ENCODE measurements around the gene C19orf12. TPM values are rescaled to one million over a fixed set of nuclear protein-coding genes. Genes with fewer than 3 reads are reported as not detected.

Gene C19orf12
- total RNA-seq, 1 donor from 2014 or later: 24.9 TPM

- no peak for DNase-seq (ENCODE audit: low read depth)
- no peak overlapping the region for H3K4me3 ChIP-seq (ENCODE audit: low read depth, low read length)
- TF ChIP-seq CTCF (conservative IDR thresholded peaks at IDR 0.05; ENCODE audit: low read depth, low read length): no peak
These were observed 15.2 kb downstream of the C19orf12 start for GRCh38 chr19:29699861-29700260.

- DNase-seq (ENCODE audit: low read depth): no peak
- no peak overlapping the region for H3K4me3 ChIP-seq (ENCODE audit: low read depth, low read length)
- no peak for TF ChIP-seq CTCF (conservative IDR thresholded peaks at IDR 0.05; ENCODE audit: low read depth, low read length)
These were observed 17.4 kb downstream of the C19orf12 start for GRCh38 chr19:29697523-29698261.

DNA sequence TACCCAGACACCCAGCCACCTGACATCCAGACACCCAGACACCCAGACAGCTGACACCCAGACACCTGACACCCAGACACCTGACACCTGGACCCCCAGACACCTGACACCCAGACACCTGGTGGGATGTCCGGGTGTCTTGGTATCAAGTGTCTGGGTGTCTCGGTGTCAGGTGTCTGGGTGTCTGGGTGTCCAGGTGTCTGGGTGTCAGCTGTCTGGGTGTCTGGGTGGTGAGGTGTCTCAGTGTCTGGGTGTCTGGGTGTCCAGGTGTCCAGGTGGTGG is 18.6 kb downstream of the C19orf12 start:
- no peak for DNase-seq (ENCODE audit: low read depth)
- TF ChIP-seq CTCF (conservative IDR thresholded peaks at IDR 0.05; ENCODE audit: low read depth, low read length): no peak
- H3K4me3 ChIP-seq (ENCODE audit: low read depth, low read length): no peak overlapping the region

GRCh38 chr19:29695765-29696564 is 19.1 kb downstream of the C19orf12 start:
- DNase-seq (ENCODE audit: low read depth): no peak
- TF ChIP-seq CTCF (conservative IDR thresholded peaks at IDR 0.05; ENCODE audit: low read depth, low read length): no peak
- H3K4me3 ChIP-seq (ENCODE audit: low read depth, low read length): no peak overlapping the region

DNA sequence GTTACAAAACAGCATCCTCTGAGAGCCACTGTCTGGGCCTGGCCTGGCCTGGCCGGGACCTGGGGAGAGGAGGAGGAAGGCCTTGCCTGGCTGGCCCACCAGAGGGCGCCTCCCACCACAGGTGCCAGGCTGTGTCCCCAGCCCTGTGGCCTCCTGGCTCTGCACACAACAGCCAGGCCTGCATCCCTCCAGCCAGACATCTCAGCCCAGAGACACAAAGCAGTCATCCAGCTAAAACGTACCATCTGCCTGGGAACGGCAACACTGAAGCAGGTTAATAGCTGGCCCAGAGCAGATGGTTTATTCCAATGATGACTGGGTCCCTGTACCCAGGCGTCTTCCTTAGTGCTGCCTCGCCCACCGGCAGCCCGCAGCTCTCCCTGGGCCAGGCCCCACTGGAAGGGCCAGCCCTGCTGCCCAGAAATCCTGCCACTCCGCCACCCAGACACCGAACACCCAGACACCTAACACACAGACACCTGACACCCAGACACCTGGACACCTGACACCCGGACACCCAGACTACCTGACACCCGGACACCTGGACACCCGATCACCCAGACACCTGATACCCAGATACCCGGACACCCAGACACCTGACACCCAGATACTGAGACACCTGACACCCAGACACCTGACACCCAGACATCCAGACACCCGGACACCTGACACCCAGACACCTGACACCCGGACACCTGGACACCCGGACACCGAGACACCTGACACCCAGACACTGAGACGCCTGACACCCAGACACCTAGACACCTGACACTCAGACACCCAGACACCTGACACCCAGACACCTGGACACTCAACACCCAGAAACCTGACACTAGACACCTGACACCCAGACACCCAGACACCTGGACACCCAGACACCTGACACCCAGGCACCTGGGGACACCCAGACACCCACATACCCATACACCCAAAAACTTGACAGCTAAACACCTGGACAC is 20.1 kb downstream of the C19orf12 start:
- TF ChIP-seq CTCF (conservative IDR thresholded peaks at IDR 0.05; ENCODE audit: low read depth, low read length): peak; percentile 88
- no peak for DNase-seq (ENCODE audit: low read depth)
- H3K4me3 ChIP-seq (ENCODE audit: low read depth, low read length): no peak overlapping the region

- no peak for TF ChIP-seq CTCF (conservative IDR thresholded peaks at IDR 0.05; ENCODE audit: low read depth, low read length)
- DNase-seq (ENCODE audit: low read depth): no peak
- no peak overlapping the region for H3K4me3 ChIP-seq (ENCODE audit: low read depth, low read length)
These were observed 20.9 kb downstream of the C19orf12 start for GRCh38 chr19:29694161-29694560.

All from epithelial cell of proximal tubule (primary cell).